ENCODE measurements around the gene MOV10L1. TPM values are rescaled to one million over a fixed set of nuclear protein-coding genes. Genes with fewer than 3 reads are reported as not detected.

The MOV10L1 gene
- total RNA-seq, 2 donors from 2014 or later = 0.36 to 18.9 TPM

DNA sequence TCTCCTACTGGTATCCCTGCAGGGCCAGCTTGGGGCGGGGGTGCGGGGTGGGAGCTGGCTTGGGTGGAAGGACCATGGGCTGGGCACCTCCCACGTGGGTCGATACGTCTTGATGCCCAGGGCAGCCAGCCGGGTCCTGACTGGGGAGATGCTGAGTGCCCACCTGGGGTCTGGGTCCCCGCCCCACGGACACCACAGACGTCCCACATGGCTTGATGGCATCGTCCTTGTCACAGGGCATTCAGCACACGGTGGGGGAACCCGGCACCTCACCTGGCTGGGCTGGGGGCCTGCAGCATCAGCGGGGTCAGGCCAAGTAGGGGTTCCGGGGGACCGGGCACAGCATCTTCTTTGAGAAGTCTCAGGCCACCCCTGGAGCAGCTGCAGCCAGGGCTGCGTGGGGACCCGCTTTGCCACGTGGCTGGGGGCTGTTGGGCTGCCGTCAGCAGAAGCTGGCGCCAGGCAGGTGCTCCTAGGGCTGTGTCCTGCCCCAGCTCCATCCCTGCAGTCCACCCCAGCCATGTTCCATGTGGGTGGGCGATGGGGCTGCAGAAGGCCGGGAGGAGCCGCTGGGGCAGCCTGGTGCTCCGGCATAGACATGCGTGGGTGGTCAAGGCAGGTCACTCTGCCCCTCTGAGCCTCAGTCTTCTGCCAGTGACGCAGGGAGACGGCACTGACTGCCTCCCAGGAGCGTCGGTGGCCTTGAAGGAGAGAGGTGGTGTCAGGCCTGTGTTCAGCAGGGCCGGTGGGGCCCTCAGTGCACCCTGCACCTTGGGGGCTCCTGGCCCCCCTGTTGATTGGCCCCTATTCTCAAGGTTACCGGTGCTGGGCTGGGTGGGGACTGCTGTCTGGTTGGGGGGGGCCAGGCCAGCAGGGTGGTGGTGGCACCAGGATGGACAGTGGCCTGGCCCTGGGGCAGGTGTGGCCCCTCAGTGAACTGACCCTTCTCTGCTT is 119.4 kb downstream of the MOV10L1 start:
- H3K27ac ChIP-seq = no peak overlapping the region
- DNase-seq (ENCODE audit: low spot score) = no peak
- intact Hi-C loops (cut with DNase I) = loop anchor here (2.0 to 10.0 kb wide), 2 partner anchors 62 to 274 kb away; no protein-coding TSS in a partner anchor
- H3K27me3 ChIP-seq (replicated peaks; ENCODE audit: insufficient read depth) = no peaks in the 10 kb centered on the region
- H3K4me3 ChIP-seq = no peak overlapping the region
- H3K4me1 ChIP-seq (replicated peaks) = no peaks in the 10 kb centered on the region
- peaks cover 5 to 13% of the 10 kb centered on the region in 2 donors for H3K36me3 ChIP-seq
- TF ChIP-seq POLR2AphosphoS5 (IDR thresholded peaks at IDR 0.05) = no peak
- TF ChIP-seq CTCF (IDR thresholded peaks at IDR 0.05) = no peak
- TF ChIP-seq POLR2A (IDR thresholded peaks at IDR 0.05) = no peak
- H3K9me3 ChIP-seq = no peaks in the 10 kb centered on the region
- 72% methylated on average over 29 of the region's 31 CpGs for WGBS

GRCh38 chr22:50209893-50210292 is 120.1 kb downstream of the MOV10L1 start:
- Histone ChIP-seq H3K27me3 (replicated peaks; ENCODE audit: insufficient read depth) (no peaks in the 10 kb centered on the region), H3K27ac (no peak overlapping the region), H3K4me1 (replicated peaks) (no peaks in the 10 kb centered on the region), H3K36me3 (peaks cover 5 to 13% of the 10 kb centered on the region in 2 donors), H3K9me3 (no peaks in the 10 kb centered on the region), H3K4me3 (no peak overlapping the region)
- intact Hi-C loops (cut with DNase I) = loop anchor here (2.0 to 10.0 kb wide), 2 partner anchors 63 to 275 kb away; no protein-coding TSS in a partner anchor
- 61% methylated on average over 20 of the region's 20 CpGs for WGBS
- TF ChIP-seq POLR2A (IDR thresholded peaks at IDR 0.05) (no peak), POLR2AphosphoS5 (IDR thresholded peaks at IDR 0.05) (peak; percentile 43), CTCF (IDR thresholded peaks at IDR 0.05) (peak; percentile 66 to 88 (median 84))
- peak; percentile 57 for DNase-seq (ENCODE audit: low spot score)

- WGBS = 79% methylated on average over 23 of the region's 32 CpGs
- Histone ChIP-seq H3K27me3 (replicated peaks; ENCODE audit: insufficient read depth) (no peaks in the 10 kb centered on the region), H3K36me3 (peaks cover 5 to 13% of the 10 kb centered on the region in 2 donors), H3K27ac (no peak overlapping the region), H3K4me1 (replicated peaks) (no peaks in the 10 kb centered on the region), H3K9me3 (no peaks in the 10 kb centered on the region), H3K4me3 (no peak overlapping the region)
- intact Hi-C loops (cut with DNase I) = no loop called here
- TF ChIP-seq POLR2AphosphoS5 (IDR thresholded peaks at IDR 0.05) = no peak
- no peak for TF ChIP-seq CTCF (IDR thresholded peaks at IDR 0.05)
- no peak for TF ChIP-seq POLR2A (IDR thresholded peaks at IDR 0.05)
- DNase-seq (ENCODE audit: low spot score) = no peak
These were observed 120.8 kb downstream of the MOV10L1 start for GRCh38 chr22:50210378-50211139.

GRCh38 chr22:50211147-50211546 is 121.3 kb downstream of the MOV10L1 start:
- Histone ChIP-seq H3K36me3 (peaks cover 5 to 14% of the 10 kb centered on the region in 2 donors), H3K27me3 (replicated peaks; ENCODE audit: insufficient read depth) (no peaks in the 10 kb centered on the region), H3K4me3 (no peak overlapping the region), H3K4me1 (replicated peaks) (no peaks in the 10 kb centered on the region), H3K27ac (no peak overlapping the region), H3K9me3 (no peaks in the 10 kb centered on the region)
- no peak for DNase-seq (ENCODE audit: low spot score)
- WGBS = 83% methylated on average over 14 of the region's 14 CpGs
- TF ChIP-seq CTCF (IDR thresholded peaks at IDR 0.05) (no peak), POLR2AphosphoS5 (IDR thresholded peaks at IDR 0.05) (no peak), POLR2A (IDR thresholded peaks at IDR 0.05) (no peak)
- intact Hi-C loops (cut with DNase I) = no loop called here

Other genes starting within 250 kb of the MOV10L1 start
- 10 to 100 TPM; 10.4 to 11.2 TPM for gene ZBED4, start 236.2 kb upstream of the MOV10L1 start, total RNA-seq
- gene ALG12, start 171.6 kb upstream of the MOV10L1 start, total RNA-seq = 10 to 100 TPM; 26.1 to 33.6 TPM
- gene CRELD2, start 171.4 kb upstream of the MOV10L1 start, total RNA-seq = 10 to 100 TPM; 55.1 to 70.1 TPM
- gene PIM3, start 129.2 kb upstream of the MOV10L1 start, total RNA-seq = 100 to 1,000 TPM; 126 to 183 TPM
- gene IL17REL, start 77.2 kb upstream of the MOV10L1 start, total RNA-seq = under 1 TPM in 1 of 2 donors, not detected in 1; 0.68 TPM
- gene TTLL8, start 31.7 kb upstream of the MOV10L1 start, total RNA-seq = under 1 TPM in 1 of 2 donors, not detected in 1; 0.74 TPM
- 1 to 10 TPM in 1 of 2 donors, under 1 TPM in 1; 0.68 to 1.1 TPM for gene MLC1, start 4.6 kb upstream of the MOV10L1 start, total RNA-seq
- 1 to 10 TPM; 7.5 to 9.5 TPM for gene PANX2, start 80.7 kb downstream of the MOV10L1 start, total RNA-seq
- 10 to 100 TPM; 39.1 to 43.1 TPM for gene TRABD, start 95.9 kb downstream of the MOV10L1 start, total RNA-seq
- 10 to 100 TPM; 51.8 to 58.5 TPM for gene SELENOO, start 111.0 kb downstream of the MOV10L1 start, total RNA-seq
- 100 to 1,000 TPM in 1 of 2 donors, 10 to 100 TPM in 1; 56.3 to 117 TPM for gene TUBGCP6, start 155.0 kb downstream of the MOV10L1 start, total RNA-seq
- 10 to 100 TPM; 36.9 to 41.3 TPM for gene HDAC10, start 161.3 kb downstream of the MOV10L1 start, total RNA-seq
- 10 to 100 TPM in 1 of 2 donors, 1 to 10 TPM in 1; 8.4 to 18.0 TPM for gene MAPK12, start 171.7 kb downstream of the MOV10L1 start, total RNA-seq
- gene MAPK11, start 180.4 kb downstream of the MOV10L1 start, total RNA-seq = 10 to 100 TPM; 11.4 to 14.1 TPM
- 100 to 1,000 TPM; 259 to 309 TPM for gene PLXNB2, start 217.6 kb downstream of the MOV10L1 start, total RNA-seq
- 10 to 100 TPM in 1 of 2 donors, 1 to 10 TPM in 1; 9.6 to 19.6 TPM for gene DENND6B, start 237.0 kb downstream of the MOV10L1 start, total RNA-seq